Astrocyte (in vitro differentiated cells and primary cell): Measurements from ENCODE around the gene PCCA. TPM values are rescaled to one million over a fixed set of nuclear protein-coding genes. Genes with fewer than 3 reads are reported as not detected.
"Not testable (repeated sequence)": the region's sequence is repeated elsewhere in the genome, so short reads cannot be mapped to it uniquely, and the experiment has no call there.

Experiments used
- DNase-seq: peaks from one replicate; pipeline ENCODE4 v3.0.0-alpha.2; 2010; ENCODE audit warnings: low read depth
- FAIRE-seq: peaks from 2 replicates; lab custom pipeline; 2011; peaks lifted over from hg19 to GRCh38; lab: Jason Lieb, UNC
- H2AFZ ChIP-seq: 2 replicates; pipeline ENCODE4 v1.6.0; 2012; ENCODE audit warnings: low read depth, low read length, inconsistent platforms
- H3K27ac ChIP-seq: 2 replicates; pipeline ENCODE4 v1.5.1; 2011; ENCODE audit warnings: low read depth, low read length, inconsistent platforms
- H3K27me3 ChIP-seq: 2 replicates; pipeline ENCODE4 v1.6.0; 2011; ENCODE audit warnings: low read length, inconsistent platforms; ENCODE audit not compliant: insufficient read depth
- H3K36me3 ChIP-seq: 2 replicates; pipeline ENCODE4 v1.5.1; 2011; ENCODE audit warnings: low read length, inconsistent platforms; ENCODE audit not compliant: insufficient read depth
- H3K4me1 ChIP-seq: 2 replicates; pipeline ENCODE4 v1.5.1; 2011; ENCODE audit warnings: low read length, inconsistent platforms; ENCODE audit not compliant: insufficient read depth
- H3K4me2 ChIP-seq: 2 replicates; pipeline ENCODE4 v1.6.0; 2012; ENCODE audit warnings: low read length, inconsistent platforms
- H3K4me3 ChIP-seq: 2 replicates; pipeline ENCODE4 v1.5.1; 2011; ENCODE audit warnings: low read depth, mild to moderate bottlenecking, low read length, inconsistent platforms; ENCODE audit not compliant: insufficient read depth
- H3K79me2 ChIP-seq: 2 replicates; pipeline ENCODE4 v1.6.0; 2012; ENCODE audit warnings: mild to moderate bottlenecking, low read length, inconsistent platforms; ENCODE audit not compliant: insufficient read depth
- H3K9ac ChIP-seq: 2 replicates; pipeline ENCODE4 v1.6.0; 2012; ENCODE audit warnings: mild to moderate bottlenecking, low read length, inconsistent platforms
- H3K9me3 ChIP-seq: 2 replicates; pipeline ENCODE4 v1.5.1; 2012; ENCODE audit warnings: low read depth, mild to moderate bottlenecking, low read length, inconsistent platforms; ENCODE audit not compliant: insufficient read depth
- H4K20me1 ChIP-seq: 2 replicates; pipeline ENCODE4 v1.6.0; 2012; ENCODE audit warnings: low read length, inconsistent platforms; ENCODE audit not compliant: insufficient read depth
- H3K27ac Mint-ChIP-seq: one replicate; pipeline ENCODE4 v1.8.0; 2021; ENCODE audit warnings: mild to moderate bottlenecking, mixed read lengths; ENCODE audit not compliant: unreplicated experiment
- H3K27me3 Mint-ChIP-seq: one replicate; pipeline ENCODE4 v1.8.0; 2021; ENCODE audit warnings: low read depth, mixed read lengths; ENCODE audit not compliant: unreplicated experiment
- H3K36me3 Mint-ChIP-seq: one replicate; pipeline ENCODE4 v1.8.0; 2021; ENCODE audit warnings: low read depth, mixed read lengths; ENCODE audit not compliant: unreplicated experiment
- H3K4me1 Mint-ChIP-seq: one replicate; pipeline ENCODE4 v1.8.0; 2021; ENCODE audit warnings: low read depth, mixed read lengths; ENCODE audit not compliant: unreplicated experiment
- H3K4me3 Mint-ChIP-seq: one replicate; pipeline ENCODE4 v1.8.0; 2021; ENCODE audit warnings: mild to moderate bottlenecking, moderate library complexity, mixed read lengths; ENCODE audit not compliant: unreplicated experiment
- H3K9me3 Mint-ChIP-seq: one replicate; pipeline ENCODE4 v1.8.0; 2021; ENCODE audit warnings: mild to moderate bottlenecking, mixed read lengths; ENCODE audit not compliant: unreplicated experiment
- CTCF ChIP-seq: IDR thresholded peaks from 2 replicates; pipeline ENCODE4 v1.5.1; 2011; ENCODE audit warnings: low read depth, mild to moderate bottlenecking, inconsistent platforms, low read length, moderate library complexity; ENCODE audit not compliant: insufficient read depth
- EZH2 ChIP-seq: IDR thresholded peaks from 2 replicates; pipeline ENCODE4 v1.6.1; 2012; ENCODE audit warnings: mild to moderate bottlenecking, low read length, inconsistent platforms; ENCODE audit not compliant: insufficient read depth
- total RNA-seq: library from RNA; stranded (reverse); gene quantifications from 2 replicates; pipeline ENCODE4 v1.2.1, GENCODE V29; 2021

The PCCA gene
- total RNA-seq, 1 donor from 2014 or later, result 13.9 TPM

DNA sequence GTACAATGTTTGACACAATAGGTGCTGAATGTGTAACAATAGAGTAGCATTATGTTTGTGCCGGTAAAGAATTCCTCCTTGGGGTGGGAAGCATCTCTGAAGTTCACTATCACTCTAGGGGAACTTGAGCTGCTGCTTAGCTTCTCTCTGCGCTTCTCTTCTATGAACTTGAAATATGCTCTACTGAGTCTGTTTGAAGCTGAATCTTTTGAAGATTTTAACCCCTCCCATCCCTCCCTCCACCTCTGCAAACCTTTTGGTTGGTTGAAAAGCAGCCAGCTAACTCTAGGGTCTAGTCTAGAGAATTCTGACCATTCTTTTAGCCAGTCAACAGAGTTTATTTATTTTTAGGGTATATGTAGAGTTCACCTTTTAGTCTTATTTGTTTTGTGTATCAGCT lies 2.5 kb downstream of the PCCA start:
- no peak overlapping the region for H3K4me3 ChIP-seq
- H3K4me1 Mint-ChIP-seq, result peaks cover 12% of the 10 kb centered on the region
- H3K4me2 ChIP-seq, result peak overlapping the region; percentile 98

DNA sequence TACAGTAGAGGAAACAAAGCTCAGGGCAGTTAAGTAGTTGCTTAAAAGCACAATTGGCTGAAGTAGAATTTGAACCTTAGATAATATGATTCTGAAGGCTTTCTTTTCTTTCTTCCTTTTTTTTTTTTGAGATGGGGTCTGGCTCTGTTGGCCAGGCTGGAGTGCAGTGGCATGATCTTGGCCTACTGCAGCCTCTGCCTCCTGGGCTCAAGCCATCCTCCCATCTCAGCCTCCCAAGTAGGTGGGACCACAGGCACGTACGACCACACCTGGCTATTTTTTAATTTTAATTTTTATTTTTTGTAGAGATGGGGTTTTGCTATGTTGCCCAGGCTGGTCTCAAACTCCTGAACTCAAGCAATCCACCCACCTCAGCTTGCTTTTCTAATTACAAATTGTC lies 3.4 kb downstream of the PCCA start:
- H3K27me3 Mint-ChIP-seq, DNase-seq, H3K9ac ChIP-seq, H3K4me2 ChIP-seq, H3K36me3 Mint-ChIP-seq, H3K4me3 Mint-ChIP-seq, H3K27ac Mint-ChIP-seq, H3K27me3 ChIP-seq, H3K36me3 ChIP-seq, H3K27ac ChIP-seq, H3K9me3 ChIP-seq, H2AFZ ChIP-seq, H3K4me3 ChIP-seq, H3K9me3 Mint-ChIP-seq, H3K4me1 Mint-ChIP-seq, FAIRE-seq: not testable (repeated sequence)
- peaks cover 17% of the 10 kb centered on the region for H3K4me1 ChIP-seq
- peaks cover 81% of the 10 kb centered on the region for H3K79me2 ChIP-seq
- peaks cover 66% of the 10 kb centered on the region for H4K20me1 ChIP-seq

More for the DNA sequence above, 2.5 kb downstream of the PCCA start:
- TF ChIP-seq CTCF, result no peak
- TF ChIP-seq EZH2, result no peak
- Mint-ChIP-seq H3K36me3 (peaks cover 9% of the 10 kb centered on the region), H3K27me3 (no peaks in the 10 kb centered on the region), H3K4me3 (no peak overlapping the region), H3K9me3 (peaks cover 3% of the 10 kb centered on the region), H3K27ac (no peak overlapping the region)
- Histone ChIP-seq H3K27me3 (no peaks in the 10 kb centered on the region), H4K20me1 (peaks cover 59% of the 10 kb centered on the region), H3K27ac (no peak overlapping the region), H3K36me3 (no peaks in the 10 kb centered on the region), H3K9ac (no peak overlapping the region), H3K9me3 (no peaks in the 10 kb centered on the region), H3K4me1 (peaks cover 17% of the 10 kb centered on the region), H3K79me2 (peaks cover 73% of the 10 kb centered on the region), H2AFZ (no peak overlapping the region)
- DNase-seq, result no peak
- FAIRE-seq, result no peak

- H3K27ac ChIP-seq, result no peak overlapping the region
- FAIRE-seq, result no peak
Observed at GRCh38 chr13:100095498-100095897, 6.6 kb downstream of the PCCA start.

More at GRCh38 chr13:100095498-100095897, 6.6 kb downstream of the PCCA start:
- H3K36me3 Mint-ChIP-seq, result peaks cover 7% of the 10 kb centered on the region
- Histone ChIP-seq H3K27me3 (no peaks in the 10 kb centered on the region), H4K20me1 (peaks cover 64% of the 10 kb centered on the region), H3K4me1 (peaks cover 10% of the 10 kb centered on the region), H3K79me2 (peaks cover 84% of the 10 kb centered on the region), H2AFZ (no peak overlapping the region), H3K4me3 (no peak overlapping the region), H3K36me3 (no peaks in the 10 kb centered on the region), H3K9ac (no peak overlapping the region), H3K9me3 (no peaks in the 10 kb centered on the region), H3K4me2 (no peak overlapping the region)
- H3K27ac Mint-ChIP-seq, result no peak overlapping the region
- DNase-seq, result no peak
- peaks cover 8% of the 10 kb centered on the region for H3K4me1 Mint-ChIP-seq
- no peak overlapping the region for H3K4me3 Mint-ChIP-seq
- peaks cover 3% of the 10 kb centered on the region for H3K9me3 Mint-ChIP-seq
- H3K27me3 Mint-ChIP-seq, result no peaks in the 10 kb centered on the region
- TF ChIP-seq EZH2 (no peak), CTCF (no peak)
